MM.1S (cell line): ENCODE data around the gene PDGFA.

Source experiments
- DNase-seq: peaks from one replicate; pipeline ENCODE4 v3.0.0-alpha.2; 2015
- H2AFZ ChIP-seq: fragments of 300-600 bp; sonication (generic); 2 replicates; pipeline ENCODE4 v1.6.0; 2016; ENCODE audit warnings: antibody characterized with exemption, low read length
- H3F3A ChIP-seq: fragments of 300-600 bp; sonication (generic); 2 replicates; pipeline ENCODE4 v1.6.1; 2016; ENCODE audit warnings: mild to moderate bottlenecking, antibody characterized with exemption, low read length, moderate library complexity, mixed read lengths; ENCODE audit not compliant: insufficient read depth
- H3K27ac ChIP-seq: fragments of 300-600 bp; sonication (generic); 2 replicates; pipeline ENCODE4 v1.5.1; 2016; ENCODE audit warnings: mild to moderate bottlenecking, low read length
- H3K27me3 ChIP-seq: fragments of 300-600 bp; sonication (generic); replicated peaks from 2 replicates; pipeline ENCODE4 v1.6.0; 2016; ENCODE audit warnings: low read length; ENCODE audit not compliant: insufficient read depth
- H3K36me3 ChIP-seq: fragments of 300-600 bp; sonication (generic); replicated peaks from 2 replicates; pipeline ENCODE4 v1.6.1; 2016; ENCODE audit warnings: mild to moderate bottlenecking, low read length, mixed read lengths; ENCODE audit not compliant: insufficient read depth
- H3K4me1 ChIP-seq: fragments of 300-600 bp; sonication (generic); 2 replicates; pipeline ENCODE4 v1.6.1; 2016; ENCODE audit warnings: low read length, mixed read lengths
- H3K4me2 ChIP-seq: fragments of 300-600 bp; sonication (generic); 2 replicates; pipeline ENCODE4 v1.6.0; 2016; ENCODE audit warnings: low read depth, low read length
- H3K4me3 ChIP-seq: fragments of 300-600 bp; sonication (generic); 2 replicates; pipeline ENCODE4 v1.5.1; 2016; ENCODE audit warnings: low read length, mixed read lengths
- H3K79me2 ChIP-seq: fragments of 300-600 bp; sonication (generic); 2 replicates; pipeline ENCODE4 v1.6.1; 2016; ENCODE audit warnings: mixed run types, low read length, mixed read lengths
- H3K9ac ChIP-seq: fragments of 300-600 bp; sonication (generic); 2 replicates; pipeline ENCODE4 v1.6.1; 2016; ENCODE audit warnings: low read length, mixed read lengths
- H3K9me2 ChIP-seq: fragments of 300-600 bp; sonication (generic); replicated peaks from 2 replicates; pipeline ENCODE4 v1.6.1; 2016; ENCODE audit warnings: mild to moderate bottlenecking, low read length, mixed read lengths; ENCODE audit not compliant: insufficient read depth
- H3K9me3 ChIP-seq: fragments of 300-600 bp; sonication (generic); replicated peaks from 2 replicates; pipeline ENCODE4 v1.6.1; 2016; ENCODE audit warnings: mild to moderate bottlenecking, low read length, mixed read lengths; ENCODE audit not compliant: insufficient read depth
- H4K20me1 ChIP-seq: fragments of 300-600 bp; sonication (generic); 2 replicates; pipeline ENCODE4 v1.6.1; 2016; ENCODE audit warnings: mild to moderate bottlenecking, low read length, moderate library complexity, mixed read lengths; ENCODE audit not compliant: insufficient read depth
- EZH2 ChIP-seq: fragments of 300-600 bp; sonication (generic); optimal IDR thresholded peaks from 2 replicates; pipeline ENCODE3; 2017; ENCODE audit warnings: low read depth, mild to moderate bottlenecking, antibody characterized with exemption, low read length, mixed read lengths
- EZH2phosphoT487 ChIP-seq: fragments of 300-600 bp; sonication (generic); IDR thresholded peaks from 2 replicates; pipeline ENCODE4 v1.6.1; 2018; ENCODE audit warnings: antibody characterized with exemption, low read length
- TF ChIP-seq, protein P1 (sequence below): fragments of 300-600 bp; sonication (generic); IDR thresholded peaks from 2 replicates; pipeline ENCODE4 v1.5.1; 2016; ENCODE audit warnings: antibody characterized with exemption, low read length, mixed read lengths

The PDGFA gene

DNA sequence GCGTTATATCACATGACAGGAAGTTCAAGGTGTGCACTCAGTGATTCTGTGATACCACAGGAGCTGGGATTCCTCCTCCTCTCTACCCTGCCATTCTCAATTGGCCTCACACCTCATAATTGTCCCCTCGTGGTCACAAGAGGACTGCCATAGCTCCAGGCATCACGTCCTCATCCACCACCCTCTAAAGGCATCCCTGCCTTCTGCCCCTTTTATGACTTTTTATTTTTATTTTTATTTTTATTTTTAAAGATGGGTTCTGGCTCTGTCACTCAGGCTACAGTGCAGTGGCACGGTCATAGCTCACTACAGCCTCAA lies 47.0 kb downstream of the PDGFA start:
- Histone ChIP-seq H3K36me3 (no peaks in the 10 kb centered on the region), H3K79me2 (no peaks in the 10 kb centered on the region), H3K4me3 (no peak overlapping the region), H2AFZ (no peak overlapping the region), H4K20me1 (no peaks in the 10 kb centered on the region), H3K9me2 (no peaks in the 10 kb centered on the region), H3K27me3 (no peaks in the 10 kb centered on the region), H3F3A (no peaks in the 10 kb centered on the region), H3K4me2 (no peak overlapping the region), H3K9me3 (no peaks in the 10 kb centered on the region), H3K27ac (no peak overlapping the region), H3K4me1 (no peaks in the 10 kb centered on the region), H3K9ac (no peak overlapping the region)
- no peak for DNase-seq
- TF ChIP-seq EZH2phosphoT487 (no peak), EZH2 (no peak)
- TF ChIP-seq, protein P1, sequence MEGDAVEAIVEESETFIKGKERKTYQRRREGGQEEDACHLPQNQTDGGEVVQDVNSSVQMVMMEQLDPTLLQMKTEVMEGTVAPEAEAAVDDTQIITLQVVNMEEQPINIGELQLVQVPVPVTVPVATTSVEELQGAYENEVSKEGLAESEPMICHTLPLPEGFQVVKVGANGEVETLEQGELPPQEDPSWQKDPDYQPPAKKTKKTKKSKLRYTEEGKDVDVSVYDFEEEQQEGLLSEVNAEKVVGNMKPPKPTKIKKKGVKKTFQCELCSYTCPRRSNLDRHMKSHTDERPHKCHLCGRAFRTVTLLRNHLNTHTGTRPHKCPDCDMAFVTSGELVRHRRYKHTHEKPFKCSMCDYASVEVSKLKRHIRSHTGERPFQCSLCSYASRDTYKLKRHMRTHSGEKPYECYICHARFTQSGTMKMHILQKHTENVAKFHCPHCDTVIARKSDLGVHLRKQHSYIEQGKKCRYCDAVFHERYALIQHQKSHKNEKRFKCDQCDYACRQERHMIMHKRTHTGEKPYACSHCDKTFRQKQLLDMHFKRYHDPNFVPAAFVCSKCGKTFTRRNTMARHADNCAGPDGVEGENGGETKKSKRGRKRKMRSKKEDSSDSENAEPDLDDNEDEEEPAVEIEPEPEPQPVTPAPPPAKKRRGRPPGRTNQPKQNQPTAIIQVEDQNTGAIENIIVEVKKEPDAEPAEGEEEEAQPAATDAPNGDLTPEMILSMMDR: no peak

DNA sequence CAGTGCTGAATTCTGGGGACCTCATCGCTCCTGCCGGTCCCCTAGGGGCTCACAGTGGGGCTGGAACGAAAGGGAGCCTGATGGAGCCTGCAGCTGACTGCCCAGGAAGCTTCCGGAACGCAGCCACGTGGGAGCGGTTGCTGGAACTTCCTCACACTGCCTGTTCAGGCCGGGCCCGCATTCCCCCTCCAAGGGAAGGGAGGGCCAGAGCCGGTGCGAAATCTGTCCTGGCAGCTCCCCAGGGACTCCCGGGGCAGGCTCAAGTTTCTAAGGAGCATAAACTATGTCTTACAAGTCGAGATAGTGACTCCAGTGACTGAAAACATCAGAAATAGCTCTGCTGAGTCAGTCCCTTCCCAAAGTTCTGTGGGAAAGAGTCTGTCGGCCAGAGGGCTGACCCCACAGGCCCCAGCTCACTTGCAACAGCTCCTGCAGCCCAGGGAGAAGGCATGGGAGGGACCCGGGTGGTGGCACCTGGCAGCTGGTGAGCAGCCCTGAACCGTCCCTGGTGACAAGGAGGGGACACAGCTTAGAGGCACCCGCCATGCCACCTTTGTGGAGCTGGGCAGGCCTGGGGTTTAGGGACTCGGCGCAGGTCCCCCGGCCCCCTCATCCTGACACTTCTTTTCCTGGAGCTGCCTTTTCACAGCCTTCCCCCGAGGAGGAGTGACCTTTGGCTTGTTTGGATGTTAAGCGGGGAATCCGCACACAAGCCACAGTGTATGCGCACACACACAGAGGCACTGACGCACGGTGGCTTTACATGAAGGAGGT lies 47.6 kb downstream of the PDGFA start:
- H3K36me3 ChIP-seq: no peaks in the 10 kb centered on the region
- H3K9me2 ChIP-seq: no peaks in the 10 kb centered on the region
- H3K4me2 ChIP-seq: no peak overlapping the region
- H3K79me2 ChIP-seq: no peaks in the 10 kb centered on the region
- no peaks in the 10 kb centered on the region for H3K4me1 ChIP-seq
- H4K20me1 ChIP-seq: no peaks in the 10 kb centered on the region
- H3K27me3 ChIP-seq: no peaks in the 10 kb centered on the region
- no peak for DNase-seq
- H3F3A ChIP-seq: no peaks in the 10 kb centered on the region
- no peak overlapping the region for H3K4me3 ChIP-seq
- TF ChIP-seq EZH2phosphoT487 (no peak), EZH2 (no peak)
- TF ChIP-seq, protein P1: no peak
- no peaks in the 10 kb centered on the region for H3K9me3 ChIP-seq
- H2AFZ ChIP-seq: no peak overlapping the region
- no peak overlapping the region for H3K9ac ChIP-seq
- H3K27ac ChIP-seq: no peak overlapping the region

DNA sequence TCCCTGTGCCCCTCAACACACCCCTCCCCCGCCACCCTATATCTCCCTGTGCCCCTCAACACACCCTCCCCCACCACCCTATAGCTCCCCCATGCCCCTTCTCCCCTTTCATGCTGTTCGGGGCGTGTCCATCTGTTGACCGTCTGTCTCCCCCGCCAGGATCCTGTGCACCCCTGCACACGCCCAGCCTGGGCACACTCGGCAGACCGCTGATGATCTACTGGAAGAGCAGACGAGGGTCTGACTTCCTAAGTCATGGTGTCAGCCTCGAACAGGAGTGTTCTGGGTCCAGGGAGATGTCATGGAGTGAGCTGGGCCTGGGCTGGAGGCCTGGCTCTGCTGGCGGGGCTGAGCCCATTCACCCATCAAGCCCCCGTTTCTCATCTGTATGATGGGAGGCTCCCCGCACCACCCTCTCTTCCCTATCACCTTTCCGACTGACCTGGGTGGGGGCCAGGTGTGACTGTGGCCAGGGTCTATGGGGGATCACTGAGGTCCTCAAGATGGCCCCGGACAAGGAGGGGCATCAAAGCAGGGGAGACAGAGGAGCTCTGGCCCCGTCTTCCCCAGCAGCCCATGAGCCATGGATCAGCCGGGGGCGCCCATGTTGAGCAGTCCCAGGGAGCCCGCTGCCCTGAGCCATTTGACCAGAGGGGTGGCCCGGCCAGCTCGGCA lies 48.3 kb downstream of the PDGFA start:
- Histone ChIP-seq H3K9me3 (no peaks in the 10 kb centered on the region), H3K27me3 (no peaks in the 10 kb centered on the region), H2AFZ (no peak overlapping the region), H3K27ac (no peak overlapping the region), H3K4me2 (no peak overlapping the region), H3K4me1 (no peaks in the 10 kb centered on the region), H3K9ac (no peak overlapping the region), H3K9me2 (no peaks in the 10 kb centered on the region), H3F3A (no peaks in the 10 kb centered on the region), H3K36me3 (no peaks in the 10 kb centered on the region), H3K79me2 (no peaks in the 10 kb centered on the region), H3K4me3 (no peak overlapping the region), H4K20me1 (no peaks in the 10 kb centered on the region)
- no peak for DNase-seq
- TF ChIP-seq, protein P1: no peak
- TF ChIP-seq EZH2phosphoT487 (no peak), EZH2 (no peak)
